NT2/D1 (cell line): ENCODE data around the gene PTDSS2.
"Not testable (repeated sequence)": the region's sequence is repeated elsewhere in the genome, so short reads cannot be mapped to it uniquely, and the experiment has no call there.

ENCODE experiments used
- DNase-seq: peaks from one replicate; pipeline ENCODE4 v3.0.0-alpha.2; 2011; ENCODE audit warnings: low read depth, low spot score
- H3K27me3 ChIP-seq: 2 replicates; pipeline ENCODE4 v1.6.0; 2011; ENCODE audit warnings: mild to moderate bottlenecking; ENCODE audit not compliant: insufficient read length, insufficient read depth
- H3K36me3 ChIP-seq: 2 replicates; pipeline ENCODE4 v1.6.1; 2011; ENCODE audit warnings: mild to moderate bottlenecking, low read length, mixed read lengths; ENCODE audit not compliant: insufficient read depth, insufficient read length
- H3K4me1 ChIP-seq: 2 replicates; pipeline ENCODE4 v1.5.1; 2011; ENCODE audit not compliant: insufficient read depth, insufficient read length
- H3K4me3 ChIP-seq: 2 replicates; pipeline ENCODE4 v1.5.1; 2011; ENCODE audit warnings: low read depth; ENCODE audit not compliant: insufficient read length
- H3K9ac ChIP-seq: 2 replicates; pipeline ENCODE4 v1.6.0; 2011; ENCODE audit warnings: low read depth; ENCODE audit not compliant: insufficient read length
- H3K9me3 ChIP-seq: 2 replicates; pipeline ENCODE4 v1.5.1; 2011; ENCODE audit warnings: mild to moderate bottlenecking, low read length; ENCODE audit not compliant: insufficient read depth
- SUZ12 ChIP-seq: IDR thresholded peaks from 2 replicates; pipeline ENCODE4 v1.6.1; 2011; ENCODE audit not compliant: insufficient read length, insufficient read depth; ENCODE audit errors: extremely low read depth
- YY1 ChIP-seq: IDR thresholded peaks from 2 replicates; pipeline ENCODE4 v1.6.1; 2011; ENCODE audit not compliant: insufficient read length, insufficient read depth
- ZNF274 ChIP-seq: IDR thresholded peaks from 2 replicates; pipeline ENCODE4 v1.6.1; 2011; ENCODE audit warnings: mild to moderate bottlenecking, low read depth, low read length

The PTDSS2 gene

GRCh38 chr11:432501-433100 is 17.5 kb upstream of the PTDSS2 start:
- Histone ChIP-seq H3K4me3 (no peak overlapping the region), H3K9me3 (no peaks in the 10 kb centered on the region; the same call in 1 of the 2 replicates), H3K36me3 (no peaks in the 10 kb centered on the region), H3K9ac (no peak overlapping the region), H3K4me1 (no peaks in the 10 kb centered on the region), H3K27me3 (no peaks in the 10 kb centered on the region)
- DNase-seq = no peak
- TF ChIP-seq YY1 (no peak), SUZ12 (no peak), ZNF274 (no peak)

GRCh38 chr11:433111-433510 is 17.0 kb upstream of the PTDSS2 start:
- H3K4me1 ChIP-seq = peaks cover 3% of the 10 kb centered on the region
- H3K4me3 ChIP-seq = no peak overlapping the region
- no peak for DNase-seq
- no peaks in the 10 kb centered on the region for H3K36me3 ChIP-seq
- no peaks in the 10 kb centered on the region; the same call in 1 of the 2 replicates for H3K9me3 ChIP-seq
- H3K27me3 ChIP-seq = no peaks in the 10 kb centered on the region
- TF ChIP-seq YY1 (no peak), SUZ12 (no peak), ZNF274 (no peak)
- no peak overlapping the region for H3K9ac ChIP-seq

GRCh38 chr11:433641-434040 is 16.4 kb upstream of the PTDSS2 start:
- no peaks in the 10 kb centered on the region for H3K36me3 ChIP-seq
- H3K27me3 ChIP-seq = no peaks in the 10 kb centered on the region
- H3K4me1 ChIP-seq = peaks cover 4% of the 10 kb centered on the region
- H3K4me3 ChIP-seq = no peak overlapping the region
- no peak for DNase-seq
- no peaks in the 10 kb centered on the region; the same call in 1 of the 2 replicates for H3K9me3 ChIP-seq
- TF ChIP-seq SUZ12 (no peak), YY1 (no peak), ZNF274 (no peak)
- H3K9ac ChIP-seq = no peak overlapping the region

DNA sequence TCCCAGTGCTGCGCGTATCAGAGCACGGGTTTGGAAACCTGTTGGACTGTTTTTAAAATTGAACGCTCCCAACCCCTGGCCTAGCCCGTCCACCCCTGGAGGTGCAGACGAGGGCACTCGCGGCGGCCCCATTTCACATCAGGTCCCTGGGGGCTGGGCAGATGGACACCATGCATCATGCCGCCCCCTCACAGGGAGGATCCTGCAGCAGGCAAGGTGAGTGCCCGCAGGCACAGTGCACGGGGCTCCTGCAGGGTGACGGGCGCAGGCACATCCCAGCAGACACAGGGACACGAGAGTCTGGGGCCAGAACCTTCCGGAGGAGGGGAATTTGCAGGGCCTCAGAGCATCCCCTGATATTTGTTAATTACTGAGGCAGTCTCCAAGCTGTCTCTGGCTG is 15.6 kb upstream of the PTDSS2 start:
- no peak for DNase-seq
- TF ChIP-seq SUZ12 = no peak
- TF ChIP-seq YY1 = no peak
- TF ChIP-seq ZNF274 = no peak
- no peaks in the 10 kb centered on the region for H3K27me3 ChIP-seq
- H3K4me1 ChIP-seq = peaks cover 4% of the 10 kb centered on the region
- H3K36me3 ChIP-seq = no peaks in the 10 kb centered on the region
- H3K4me3 ChIP-seq = no peak overlapping the region
- no peak overlapping the region for H3K9ac ChIP-seq
- H3K9me3 ChIP-seq = no peaks in the 10 kb centered on the region; the same call in 1 of the 2 replicates

GRCh38 chr11:434999-435740 is 14.9 kb upstream of the PTDSS2 start:
- H3K27me3 ChIP-seq, H3K4me3 ChIP-seq, DNase-seq, H3K9ac ChIP-seq, H3K4me1 ChIP-seq, H3K9me3 ChIP-seq, H3K36me3 ChIP-seq: not testable (repeated sequence)

GRCh38 chr11:437228-437870 is 12.7 kb upstream of the PTDSS2 start:
- no peak for TF ChIP-seq SUZ12
- Histone ChIP-seq H3K27me3 (no peaks in the 10 kb centered on the region), H3K9ac (no peak overlapping the region), H3K36me3 (no peaks in the 10 kb centered on the region), H3K4me3 (no peak overlapping the region), H3K9me3 (no peaks in the 10 kb centered on the region; the same call in 1 of the 2 replicates), H3K4me1 (peaks cover 8% of the 10 kb centered on the region)
- no peak for DNase-seq

DNA sequence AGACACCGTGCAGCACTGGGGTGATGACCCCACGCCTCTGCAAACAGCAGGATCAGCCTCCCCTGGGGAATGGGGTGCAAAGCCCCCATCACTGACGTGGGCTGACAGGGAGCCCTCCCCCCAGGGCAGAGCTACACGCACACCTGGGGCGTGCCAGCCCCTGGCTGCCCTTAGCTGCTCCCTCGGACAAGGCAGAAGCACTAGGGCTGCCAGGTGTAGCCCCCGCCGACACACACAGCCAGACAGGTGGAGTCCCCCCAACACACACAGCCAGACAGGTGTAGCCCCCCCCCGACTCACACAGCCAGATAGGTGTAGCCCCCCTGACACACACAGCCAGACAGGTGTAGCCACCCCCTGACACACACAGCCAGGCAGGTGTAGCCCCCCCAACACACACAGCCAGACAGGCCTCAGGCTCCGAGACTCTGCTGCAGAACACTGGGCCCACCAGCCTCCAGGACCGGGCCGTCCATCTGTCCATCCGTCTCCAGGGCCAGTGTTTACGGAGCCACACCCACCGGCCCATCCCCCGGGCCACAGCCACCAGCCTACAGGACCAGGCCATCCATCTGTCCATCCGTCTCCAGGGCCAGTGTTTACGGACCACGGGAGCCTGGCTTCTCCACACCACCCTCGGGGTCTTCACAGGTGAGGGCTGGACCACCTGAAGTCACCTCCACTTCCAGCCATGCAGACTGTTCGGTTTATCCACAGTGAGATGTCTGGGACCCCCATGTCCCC is 11.8 kb upstream of the PTDSS2 start:
- no peaks in the 10 kb centered on the region for H3K36me3 ChIP-seq
- H3K27me3 ChIP-seq = no peaks in the 10 kb centered on the region
- no peak overlapping the region for H3K4me3 ChIP-seq
- DNase-seq = no peak
- peaks cover 13% of the 10 kb centered on the region for H3K4me1 ChIP-seq
- no peak overlapping the region for H3K9ac ChIP-seq
- H3K9me3 ChIP-seq = no peaks in the 10 kb centered on the region; the same call in 1 of the 2 replicates
- TF ChIP-seq ZNF274 (no peak), YY1 (no peak), SUZ12 (no peak)
